Femur (tissue), 1 donor: ENCODE data around the gene GALR2.
A peak's percentile ranks its signal among the peaks of the same experiment; 100 is the strongest.
"Not testable (repeated sequence)": the region's sequence is repeated elsewhere in the genome, so short reads cannot be mapped to it uniquely, and the experiment has no call there.

Experiments
- DNase-seq: peaks from one replicate; pipeline ENCODE4 v3.0.0-alpha.2; 2017

Gene GALR2, protein sequence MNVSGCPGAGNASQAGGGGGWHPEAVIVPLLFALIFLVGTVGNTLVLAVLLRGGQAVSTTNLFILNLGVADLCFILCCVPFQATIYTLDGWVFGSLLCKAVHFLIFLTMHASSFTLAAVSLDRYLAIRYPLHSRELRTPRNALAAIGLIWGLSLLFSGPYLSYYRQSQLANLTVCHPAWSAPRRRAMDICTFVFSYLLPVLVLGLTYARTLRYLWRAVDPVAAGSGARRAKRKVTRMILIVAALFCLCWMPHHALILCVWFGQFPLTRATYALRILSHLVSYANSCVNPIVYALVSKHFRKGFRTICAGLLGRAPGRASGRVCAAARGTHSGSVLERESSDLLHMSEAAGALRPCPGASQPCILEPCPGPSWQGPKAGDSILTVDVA

DNA sequence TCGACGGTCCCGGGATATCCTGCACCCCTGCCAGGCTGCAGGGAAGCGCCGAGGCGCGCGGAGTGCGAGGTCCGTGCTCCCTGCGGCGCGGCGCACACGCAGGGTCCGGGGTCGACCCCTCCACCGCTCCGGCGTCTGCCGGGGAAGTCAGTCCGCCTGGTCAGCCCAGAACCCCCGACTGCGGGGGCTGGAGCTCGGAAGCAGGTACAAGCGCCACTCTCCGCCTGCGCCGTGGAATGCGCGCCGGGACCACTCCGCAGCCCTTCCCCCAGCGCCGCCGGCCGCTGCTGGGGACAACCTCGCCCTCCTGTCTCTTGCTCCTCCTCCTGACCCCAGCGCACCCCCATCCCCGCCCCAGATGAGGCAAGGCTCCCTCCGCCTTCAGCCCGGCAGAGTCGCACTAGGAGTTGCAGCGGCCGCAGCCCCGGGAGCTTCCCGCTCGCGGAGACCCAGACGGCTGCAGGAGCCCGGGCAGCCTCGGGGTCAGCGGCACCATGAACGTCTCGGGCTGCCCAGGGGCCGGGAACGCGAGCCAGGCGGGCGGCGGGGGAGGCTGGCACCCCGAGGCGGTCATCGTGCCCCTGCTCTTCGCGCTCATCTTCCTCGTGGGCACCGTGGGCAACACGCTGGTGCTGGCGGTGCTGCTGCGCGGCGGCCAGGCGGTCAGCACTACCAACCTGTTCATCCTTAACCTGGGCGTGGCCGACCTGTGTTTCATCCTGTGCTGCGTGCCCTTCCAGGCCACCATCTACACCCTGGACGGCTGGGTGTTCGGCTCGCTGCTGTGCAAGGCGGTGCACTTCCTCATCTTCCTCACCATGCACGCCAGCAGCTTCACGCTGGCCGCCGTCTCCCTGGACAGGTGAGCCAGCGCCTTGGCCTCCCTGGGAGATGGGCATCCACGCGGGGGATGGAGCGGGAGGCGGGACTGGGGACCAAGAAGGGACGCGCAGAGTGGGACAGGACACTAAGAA lies at the start of gene GALR2:
GALR2 (plus strand) TSS at position 392 of the 974 bp plus-strand sequence; CDS start at position 495, 103 bp downstream.
- DNase-seq = peak; percentile 26

DNA sequence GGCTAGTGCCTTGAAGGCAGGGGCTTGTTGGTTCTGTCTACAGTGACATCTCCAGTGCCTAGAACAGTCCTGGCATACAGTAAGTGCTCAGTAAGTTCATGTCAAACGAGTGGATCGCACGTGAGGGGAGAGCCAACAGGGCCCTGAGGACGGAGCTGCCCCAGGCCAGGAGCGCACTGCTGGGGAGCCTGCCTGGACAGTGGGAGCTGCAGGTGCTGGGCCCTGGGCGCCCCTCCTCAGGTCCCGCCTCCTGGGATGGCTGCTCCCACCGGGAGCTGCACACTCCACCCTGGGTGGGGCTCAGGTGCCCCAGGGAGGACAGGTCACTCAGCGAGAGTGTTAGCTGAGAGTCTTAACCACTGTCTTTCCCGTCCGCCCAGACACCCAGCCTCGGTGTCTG lies 49.3 kb upstream of the GALR2 start:
- DNase-seq = no peak

DNA sequence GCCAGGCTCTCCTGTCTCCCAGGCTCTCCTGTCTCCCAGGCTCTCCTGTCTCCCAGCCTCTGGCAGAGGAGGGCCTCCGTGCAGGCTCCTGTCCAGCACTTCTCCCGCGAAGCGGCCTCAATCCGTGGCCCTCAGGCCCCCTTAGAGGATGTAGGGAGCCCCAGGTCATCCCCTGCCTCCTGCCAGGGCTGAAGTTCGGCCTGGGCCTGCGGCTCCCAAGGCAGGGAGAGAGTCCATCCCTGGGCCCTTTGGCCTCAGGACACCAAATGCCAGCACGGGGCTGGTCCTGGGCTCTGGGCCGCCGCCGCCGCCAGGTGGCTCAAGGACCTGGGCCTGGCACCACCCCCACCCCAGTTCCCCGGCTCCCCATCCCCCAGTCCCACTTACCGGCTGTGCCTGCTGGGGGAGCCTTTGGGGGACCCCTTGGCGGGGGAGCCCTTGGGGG lies 47.8 kb upstream of the GALR2 start:
- DNase-seq = no peak

DNA sequence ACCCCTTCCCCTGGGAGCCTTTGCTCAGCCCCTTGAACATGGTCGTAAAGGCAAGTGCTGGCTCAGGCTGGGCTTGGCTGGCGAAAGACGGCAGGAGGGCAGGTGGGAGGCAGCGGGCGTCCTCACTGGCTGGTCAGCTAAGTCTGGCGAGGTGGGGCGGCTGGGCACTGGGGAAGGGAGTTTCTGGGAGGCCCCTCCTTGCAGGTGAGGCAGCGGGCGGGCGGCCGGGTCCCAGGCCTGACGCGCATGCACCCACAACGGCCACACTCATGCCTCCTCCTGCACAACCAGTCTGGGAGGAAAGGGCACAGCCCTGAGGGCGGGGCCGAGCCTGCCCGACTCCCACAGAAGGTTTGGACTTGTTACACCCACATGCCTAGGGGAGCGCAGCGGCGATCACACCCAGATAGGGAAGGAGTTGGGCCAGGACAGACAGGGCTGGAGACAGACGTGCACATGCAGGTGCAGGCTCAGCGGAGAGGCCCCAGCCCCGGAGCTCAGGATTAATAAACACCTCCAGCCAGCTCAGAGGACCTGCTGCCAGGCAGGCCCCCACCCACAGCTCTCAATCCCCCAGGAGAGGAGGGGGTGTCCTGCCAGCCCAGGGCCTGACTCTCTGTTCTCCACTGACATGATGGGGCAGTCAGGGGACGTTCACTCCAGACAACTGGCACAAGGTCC lies 47.3 kb upstream of the GALR2 start, which contains the start of gene EVPL:
EVPL (minus strand) TSS at position 148 of the 681 bp plus-strand sequence; CDS start at position 40, 108 bp downstream.
- no peak for DNase-seq

DNA sequence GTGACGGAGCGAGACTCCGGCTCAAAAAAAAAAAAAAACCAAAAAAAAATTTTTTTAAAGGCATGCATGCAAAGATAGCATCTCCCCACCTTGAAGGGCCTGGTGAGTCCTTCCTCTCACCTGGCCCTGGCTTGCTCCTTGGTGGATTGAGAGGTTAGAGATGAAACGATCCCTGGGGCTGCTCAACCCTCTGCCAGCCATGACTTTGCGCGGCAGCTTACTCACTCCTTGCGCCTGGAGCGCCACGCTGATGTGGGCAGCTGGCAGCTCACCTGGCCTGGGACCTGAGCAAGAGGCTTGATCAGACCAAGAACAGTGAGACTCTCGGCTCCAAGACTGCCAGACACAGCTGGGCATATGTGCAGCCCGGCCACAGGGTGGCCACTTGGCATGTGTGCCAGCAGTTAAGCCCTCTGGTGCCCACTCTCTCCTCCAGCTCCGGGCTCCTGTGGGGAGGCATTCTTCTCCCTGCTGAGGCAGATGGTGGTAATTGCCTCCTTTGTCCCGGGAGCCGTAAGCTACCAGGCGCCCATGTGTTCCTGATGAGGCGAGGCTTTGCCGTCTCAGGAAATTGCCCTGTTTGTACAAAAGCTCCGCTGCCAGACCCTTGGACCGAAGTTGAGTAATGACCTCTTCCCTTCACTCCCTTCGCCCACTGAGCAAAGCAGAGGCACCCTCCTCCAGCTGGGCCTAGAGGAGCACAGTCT lies 42.4 kb upstream of the GALR2 start:
- no peak for DNase-seq

DNA sequence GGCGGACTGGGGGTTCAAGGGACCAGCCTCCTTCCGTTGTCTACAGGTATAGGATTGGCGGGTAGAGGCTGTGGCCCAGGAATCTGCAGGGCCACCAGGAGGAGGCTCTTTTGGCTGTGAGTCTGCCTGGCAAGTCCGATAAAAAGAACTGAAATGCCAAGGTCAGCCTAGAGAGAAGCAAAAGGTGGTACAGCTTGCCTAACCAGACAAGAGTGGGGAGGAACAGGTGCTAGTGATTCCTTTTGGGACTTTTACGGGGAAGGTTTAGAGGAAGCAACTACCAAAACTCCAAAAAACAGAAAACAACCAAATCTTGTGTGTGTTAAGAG lies 41.8 kb upstream of the GALR2 start:
- no peak for DNase-seq

DNA sequence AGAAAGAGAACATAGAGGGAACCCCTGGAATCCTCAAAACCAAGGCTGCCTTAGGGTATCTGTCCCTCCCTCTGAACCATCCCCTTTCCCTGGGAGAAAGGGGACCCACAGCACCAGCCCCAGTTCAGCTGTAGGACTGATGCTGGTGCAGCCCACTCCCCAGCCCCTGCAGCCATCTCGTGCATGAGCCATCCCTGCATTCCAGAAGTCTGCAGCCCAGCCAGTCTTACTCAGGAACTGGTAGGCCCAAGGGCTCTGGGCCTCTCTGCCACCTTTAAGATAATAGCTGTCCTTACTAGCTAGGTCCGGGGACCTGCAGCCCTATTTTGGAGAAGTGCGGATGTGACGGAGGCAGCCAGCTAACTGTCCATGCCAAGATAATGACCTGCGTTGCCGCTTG lies 41.4 kb upstream of the GALR2 start:
- DNase-seq = no peak

DNA sequence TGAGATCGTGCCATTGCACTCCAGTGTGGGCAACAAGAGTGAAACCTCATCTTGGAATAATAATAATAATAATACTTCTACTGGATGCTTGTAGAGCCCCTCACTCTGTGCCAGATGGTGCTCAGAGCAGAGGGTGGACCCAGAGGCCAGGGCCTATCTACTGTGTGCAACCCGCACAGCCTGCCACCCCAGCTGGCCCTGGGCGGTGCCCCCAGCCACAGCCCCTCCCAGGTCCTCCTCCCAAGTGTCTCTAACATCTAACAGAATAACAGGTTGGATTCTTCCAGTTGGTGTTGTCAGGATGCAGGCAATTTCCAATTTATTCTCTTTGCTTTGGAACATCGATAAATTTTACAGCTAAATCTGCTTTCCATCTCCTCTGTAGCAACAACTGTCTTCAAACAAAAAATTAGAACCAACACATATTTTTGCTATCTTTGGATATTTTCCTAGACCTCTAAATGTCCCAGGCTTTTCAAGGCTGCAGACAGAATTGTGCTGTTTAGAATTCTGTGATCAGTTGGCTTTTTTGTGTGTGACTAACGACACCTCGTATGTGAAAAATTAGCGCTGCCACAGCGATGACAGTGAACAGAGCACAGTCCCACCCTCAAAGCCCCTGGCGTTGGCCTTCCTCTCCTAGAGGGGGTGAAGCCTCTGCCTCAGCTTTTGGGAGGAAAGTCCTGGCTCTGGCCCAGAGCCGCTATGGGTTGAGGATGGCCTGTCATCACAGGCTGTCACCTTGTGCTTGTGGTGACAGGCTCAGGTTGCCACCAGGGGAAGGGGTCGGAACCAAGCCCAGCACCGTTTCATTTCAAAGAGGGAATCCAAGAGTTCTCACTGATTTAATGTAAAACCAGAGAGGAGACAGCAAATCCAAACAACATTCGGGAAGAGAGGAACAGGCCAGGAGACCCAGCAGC lies 39.9 kb upstream of the GALR2 start:
- no peak for DNase-seq

DNA sequence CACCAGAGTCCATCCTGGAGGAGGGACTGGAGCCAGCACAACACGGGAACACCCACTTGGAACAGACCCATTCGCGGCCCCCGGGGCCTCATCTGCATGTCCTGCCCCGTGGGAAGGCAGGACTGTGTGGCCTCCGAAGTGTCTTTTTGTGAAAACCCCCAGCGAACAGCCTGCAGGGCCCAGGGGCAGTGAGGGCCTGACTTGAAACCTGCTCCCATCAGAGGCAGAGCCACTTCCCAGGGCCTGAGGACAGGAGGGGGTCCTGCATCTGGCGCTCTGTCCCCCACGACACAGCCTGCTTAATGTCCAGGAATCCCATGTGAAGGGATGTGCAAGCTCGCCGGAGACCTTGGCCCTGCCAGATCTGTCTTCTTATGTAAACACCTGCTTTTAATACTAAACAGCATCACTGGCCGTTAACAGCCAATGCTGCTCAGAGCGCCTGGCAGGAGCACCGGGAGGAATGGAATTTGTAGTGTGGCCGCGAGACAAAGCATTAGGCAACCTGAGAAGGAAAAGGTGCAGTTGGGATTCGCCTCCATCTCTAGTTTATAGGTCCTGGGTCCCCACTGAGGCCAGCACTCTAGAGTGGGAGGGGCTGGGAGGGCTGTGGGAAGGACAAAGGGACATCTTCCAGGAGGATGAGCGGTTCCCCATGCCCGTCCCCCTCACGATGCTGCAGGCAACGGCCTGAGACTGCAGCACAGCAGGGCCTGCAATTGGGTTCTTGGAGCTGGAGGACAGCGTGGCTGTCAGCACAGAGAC lies 37.9 kb upstream of the GALR2 start:
- DNase-seq = no peak

DNA sequence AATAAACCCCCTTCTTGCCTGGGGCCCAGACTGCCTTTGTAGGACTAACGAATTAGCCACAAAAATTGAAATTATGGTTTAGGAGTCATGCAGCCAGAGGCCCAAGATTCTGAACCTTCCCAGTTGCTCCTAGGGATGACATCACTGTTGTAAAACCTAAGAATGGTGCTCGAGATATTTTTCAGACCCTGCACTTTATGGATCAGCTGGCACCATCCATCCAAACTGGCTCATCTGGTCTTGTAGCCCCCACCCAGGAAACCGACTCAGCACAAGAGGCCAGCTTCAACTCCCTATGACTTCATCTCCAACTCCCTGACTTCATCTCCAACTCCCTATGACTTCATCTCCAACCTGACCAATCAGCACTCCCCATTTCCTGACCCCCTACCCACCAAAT lies 36.5 kb upstream of the GALR2 start:
- DNase-seq = no peak

DNA sequence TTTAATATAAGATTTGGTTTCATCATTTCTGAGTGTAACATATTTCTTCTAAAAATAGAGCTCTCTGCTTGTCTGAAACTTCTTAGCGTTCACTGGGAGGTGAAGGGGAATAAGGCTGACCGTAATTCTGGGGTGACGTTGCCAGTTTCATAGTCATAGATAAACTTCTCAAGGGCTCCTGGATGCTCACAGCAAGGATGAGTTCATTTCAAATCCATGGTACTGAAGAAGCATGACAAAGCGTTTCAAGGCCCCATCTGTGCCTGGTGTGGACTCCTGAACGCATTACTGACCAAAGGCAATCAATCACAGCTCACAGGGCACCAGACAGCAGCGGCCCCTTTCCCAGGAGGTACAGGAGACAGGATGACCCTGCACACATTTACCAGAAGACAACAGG lies 35.5 kb upstream of the GALR2 start:
- no peak for DNase-seq

DNA sequence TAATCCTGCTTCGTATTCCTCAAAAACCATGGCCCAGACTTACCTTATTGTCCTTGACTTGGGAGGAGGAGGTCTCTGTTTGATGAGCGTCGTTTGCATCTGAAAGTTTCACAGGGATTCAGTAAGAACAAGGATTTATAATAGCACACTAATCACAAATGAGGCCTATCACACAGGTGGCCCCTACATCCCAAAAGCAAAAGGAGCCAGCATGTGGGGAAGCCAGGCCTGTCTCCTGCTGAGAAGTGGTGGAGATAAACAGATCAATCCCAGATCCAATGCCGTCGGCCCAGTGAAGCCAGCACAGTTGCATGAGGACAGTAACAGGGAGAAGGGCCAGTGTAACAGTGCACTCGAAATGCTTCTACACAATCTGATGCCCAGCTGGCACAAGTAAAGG lies 34.2 kb upstream of the GALR2 start:
- no peak for DNase-seq

DNA sequence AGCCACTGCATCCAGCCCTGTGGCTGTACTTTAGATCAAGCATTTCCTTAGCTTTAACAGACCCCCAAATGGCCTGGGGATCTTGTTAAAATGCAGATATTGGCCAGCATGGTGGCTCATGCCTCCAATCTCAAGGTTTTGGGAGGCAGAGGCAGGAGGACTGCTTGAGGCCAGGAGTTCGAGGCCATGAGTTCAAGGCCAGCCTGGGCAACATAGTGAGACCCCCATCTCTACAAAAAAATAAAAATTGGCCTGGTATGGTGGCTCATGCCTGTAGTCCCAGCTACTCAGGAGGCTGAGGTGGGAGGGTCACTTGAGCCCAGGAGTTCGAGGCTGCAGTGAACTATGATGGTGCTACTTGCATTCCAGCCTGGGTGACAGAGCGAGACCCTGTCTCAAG lies 31.7 kb upstream of the GALR2 start:
- not testable (repeated sequence) for DNase-seq

DNA sequence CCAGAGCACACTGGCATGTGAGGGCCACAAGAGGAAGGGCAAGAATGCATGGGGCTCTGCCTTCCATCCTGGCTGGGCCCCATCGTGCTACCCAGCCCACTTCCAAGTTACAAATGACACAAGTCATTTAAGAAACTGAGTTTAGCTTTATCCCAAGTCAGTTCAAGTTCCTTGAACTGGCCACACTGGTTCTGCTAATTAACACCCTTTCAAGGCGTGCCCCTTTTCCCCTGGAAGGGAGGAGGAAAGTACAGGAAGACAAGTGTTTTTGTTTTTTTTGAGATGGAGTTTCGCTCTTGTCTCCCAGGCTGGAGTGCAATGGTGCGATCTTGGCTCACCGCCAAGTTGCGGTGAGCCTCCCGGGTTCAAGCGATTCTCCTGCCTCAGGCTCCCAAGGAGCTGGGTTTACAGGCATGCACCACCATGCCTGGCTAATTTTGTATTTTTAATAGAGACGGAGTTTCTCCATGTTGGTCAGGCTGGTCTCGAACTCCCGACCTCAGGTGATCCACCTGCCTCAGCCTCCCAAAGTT lies 30.0 kb upstream of the GALR2 start:
- DNase-seq = not testable (repeated sequence)

DNA sequence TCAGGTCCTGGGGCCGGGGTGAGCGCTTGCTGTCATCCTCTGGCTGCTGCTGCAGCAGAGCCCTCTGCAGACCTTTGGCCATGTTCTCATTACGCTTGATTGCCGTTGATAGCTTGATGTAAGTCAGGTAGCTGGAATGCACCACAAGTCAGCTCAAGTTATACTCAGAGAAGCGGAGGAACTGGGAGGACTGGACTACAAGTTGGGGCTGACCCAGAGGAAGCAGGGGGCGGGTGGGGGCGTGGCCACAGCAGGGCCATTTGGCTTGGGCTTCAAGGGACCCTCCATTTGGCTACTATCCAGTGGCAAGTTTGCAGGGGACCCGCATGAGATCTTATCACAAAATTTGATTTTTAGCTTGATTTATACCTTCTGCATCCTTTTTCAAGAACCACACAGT lies 28.5 kb upstream of the GALR2 start:
- no peak for DNase-seq

DNA sequence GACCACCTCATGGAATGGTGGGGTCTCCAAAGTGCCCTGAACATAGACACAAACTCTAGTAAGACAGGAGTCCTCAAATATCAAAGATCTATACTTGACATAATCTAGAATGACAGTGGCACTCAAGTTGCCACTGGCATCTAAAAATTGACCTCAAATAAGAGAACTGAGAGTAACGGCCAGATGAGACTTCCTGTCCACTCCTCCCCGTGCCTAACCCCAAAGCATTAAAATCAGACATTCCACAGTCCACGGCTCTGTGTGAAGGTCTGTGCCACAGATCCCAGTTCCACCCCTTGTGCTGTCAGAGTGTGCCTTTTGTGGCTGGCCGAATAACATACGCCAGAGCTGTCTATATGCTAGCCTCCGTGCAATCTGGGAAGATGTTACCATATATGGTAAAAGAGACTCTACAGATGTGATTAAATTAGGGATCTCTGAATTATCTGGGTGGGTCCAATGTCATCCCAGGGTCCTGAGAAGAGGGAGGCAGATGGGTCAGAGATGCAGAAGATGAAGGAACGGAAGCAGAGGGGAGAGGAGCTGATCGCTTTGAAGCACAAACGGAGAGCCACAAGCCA lies 26.5 kb upstream of the GALR2 start:
- no peak for DNase-seq

DNA sequence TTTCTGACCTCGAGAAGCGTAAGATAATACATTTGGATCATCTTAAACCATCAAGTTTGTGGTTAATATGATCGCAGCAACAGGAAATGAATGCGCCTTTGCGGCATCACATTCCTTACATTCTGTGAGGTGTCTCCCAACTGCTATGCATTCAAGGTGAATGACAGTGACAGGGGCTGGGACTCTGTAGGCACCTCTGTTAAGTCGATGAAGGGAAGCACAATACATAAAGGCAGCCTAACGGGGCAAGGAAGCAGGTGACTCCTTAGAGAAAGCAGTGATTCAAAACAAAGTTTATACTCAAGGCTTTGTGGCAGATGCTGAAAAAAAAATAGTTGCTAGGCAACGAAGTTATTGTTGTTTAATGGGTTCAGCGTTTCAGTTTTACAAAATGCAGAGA lies 25.9 kb upstream of the GALR2 start:
- no peak for DNase-seq

DNA sequence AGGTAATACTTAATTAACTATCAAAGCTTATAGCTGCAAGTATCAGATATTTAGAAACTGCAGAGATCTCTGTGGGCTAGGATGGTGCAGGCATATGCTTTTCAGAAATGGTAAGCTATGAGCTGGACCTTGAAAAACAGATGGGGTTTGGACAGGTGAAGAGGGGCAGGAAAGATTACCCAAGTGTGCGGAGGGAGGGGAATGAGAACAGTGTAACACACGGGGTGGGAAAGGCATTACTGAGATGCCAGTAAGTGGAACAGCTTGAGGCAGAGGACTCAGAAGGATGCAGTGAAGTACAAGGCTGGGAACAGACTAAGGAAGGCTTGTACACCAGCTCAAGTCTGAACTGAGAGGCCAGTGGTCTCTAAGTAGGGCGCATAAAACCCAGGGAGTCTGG lies 25.3 kb upstream of the GALR2 start:
- DNase-seq = no peak

DNA sequence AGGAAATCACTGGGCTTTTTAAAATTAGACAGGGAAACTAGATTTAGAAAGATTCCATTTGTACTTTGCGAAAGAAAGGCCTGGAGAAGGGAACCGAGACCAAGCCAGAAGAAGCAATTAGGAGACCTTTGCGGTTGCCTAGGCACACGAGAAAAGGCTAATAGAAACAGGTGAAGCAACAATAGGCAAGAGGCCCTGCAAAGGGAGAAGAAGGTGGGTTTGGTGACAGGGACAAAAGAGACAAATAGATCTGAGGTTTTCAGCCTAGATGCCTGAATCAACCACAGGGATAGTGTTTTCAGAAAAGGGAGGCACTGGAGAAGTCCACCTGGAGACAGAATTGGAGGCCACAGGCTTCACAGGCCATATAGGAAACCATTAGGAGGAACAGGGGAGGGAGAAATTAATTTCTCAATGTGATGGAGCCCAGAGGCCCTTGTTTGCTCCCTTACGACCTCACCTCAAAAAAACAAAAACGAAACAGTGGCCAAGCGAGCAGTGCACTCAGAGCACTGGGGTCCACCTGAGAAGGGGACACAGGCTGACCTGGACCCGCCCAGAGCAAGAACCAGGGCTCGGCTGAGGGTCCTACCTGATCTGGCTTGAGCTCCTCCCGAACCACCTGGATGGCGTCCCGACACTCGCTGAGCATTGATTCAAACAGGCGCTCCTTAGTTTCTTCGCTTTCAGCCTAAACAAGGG lies 24.6 kb upstream of the GALR2 start:
- DNase-seq = no peak
